Measurements from ENCODE around the gene MIS18A. TPM values are rescaled to one million over a fixed set of nuclear protein-coding genes. Genes with fewer than 3 reads are reported as not detected.

Gene MIS18A
- total and polyA plus RNA-seq, 10 donors = 4.2 to 10.0 (median 6.9) TPM

- no peaks in the 10 kb centered on the region for H3K27me3 ChIP-seq (replicated peaks in 1 of 7)
- no peak for TF ChIP-seq POLR2AphosphoS5 (IDR thresholded peaks at IDR 0.05)
- no peak for TF ChIP-seq POLR2A (IDR thresholded peaks at IDR 0.05)
- TF ChIP-seq CTCF (IDR thresholded peaks at IDR 0.05 in 8 of 11, conservative IDR thresholded peaks at IDR 0.05 in 3 of 11) = no peak
- peaks cover 0 to 100% (median 98%) of the 10 kb centered on the region in 6 donors for H3K36me3 ChIP-seq
- H3K9me3 ChIP-seq = no peaks in the 10 kb centered on the region
- DNase-seq = no peak
- whole genome bisulfite sequencing, 5 donors = 92 to 97% (median 93%) methylated on average over 6 of the region's 6 CpGs
- intact Hi-C loops (cut with DNase I; ENCODE audit: low total_unique reads) = no loop called here
- no peak overlapping the region for H3K27ac ChIP-seq
- no peaks in the 10 kb centered on the region for H3K4me1 ChIP-seq
- no peak overlapping the region for H3K4me3 ChIP-seq
These were observed 41.2 kb upstream of the MIS18A start for GRCh38 chr21:32320059-32320458.

- Histone ChIP-seq H3K27me3 (replicated peaks in 1 of 7) (no peaks in the 10 kb centered on the region), H3K9me3 (no peaks in the 10 kb centered on the region), H3K4me1 (no peaks in the 10 kb centered on the region), H3K36me3 (peaks cover 0 to 100% (median 97%) of the 10 kb centered on the region in 6 donors), H3K4me3 (no peak overlapping the region), H3K27ac (no peak overlapping the region)
- intact Hi-C loops (cut with DNase I; ENCODE audit: low total_unique reads) = no loop called here
- no peak for DNase-seq
- WGBS, 5 donors = 94 to 100% (median 95%) methylated on average over 7 of the region's 7 CpGs
- TF ChIP-seq POLR2A (IDR thresholded peaks at IDR 0.05) = no peak
- no peak for TF ChIP-seq POLR2AphosphoS5 (IDR thresholded peaks at IDR 0.05)
- TF ChIP-seq CTCF (IDR thresholded peaks at IDR 0.05 in 8 of 11, conservative IDR thresholded peaks at IDR 0.05 in 3 of 11) = no peak
These were observed 40.2 kb upstream of the MIS18A start for GRCh38 chr21:32319012-32319411.

- H3K9me3 ChIP-seq = no peaks in the 10 kb centered on the region
- TF ChIP-seq POLR2A (IDR thresholded peaks at IDR 0.05) = no peak
- no peak for TF ChIP-seq POLR2AphosphoS5 (IDR thresholded peaks at IDR 0.05)
- TF ChIP-seq CTCF (IDR thresholded peaks at IDR 0.05 in 8 of 11, conservative IDR thresholded peaks at IDR 0.05 in 3 of 11) = no peak
- WGBS, 5 donors = 83 to 98% (median 94%) methylated on average over 7 to 9 of the region's 9 CpGs
- H3K4me3 ChIP-seq = no peak overlapping the region
- H3K27ac ChIP-seq = no peak overlapping the region
- intact Hi-C loops (cut with DNase I; ENCODE audit: low total_unique reads) = no loop called here
- H3K4me1 ChIP-seq = no peaks in the 10 kb centered on the region
- peaks cover 0 to 100% (median 84%) of the 10 kb centered on the region in 6 donors for H3K36me3 ChIP-seq
- no peaks in the 10 kb centered on the region for H3K27me3 ChIP-seq (replicated peaks in 1 of 7)
- no peak for DNase-seq
These were observed 38.9 kb upstream of the MIS18A start for GRCh38 chr21:32317726-32318125.

DNA sequence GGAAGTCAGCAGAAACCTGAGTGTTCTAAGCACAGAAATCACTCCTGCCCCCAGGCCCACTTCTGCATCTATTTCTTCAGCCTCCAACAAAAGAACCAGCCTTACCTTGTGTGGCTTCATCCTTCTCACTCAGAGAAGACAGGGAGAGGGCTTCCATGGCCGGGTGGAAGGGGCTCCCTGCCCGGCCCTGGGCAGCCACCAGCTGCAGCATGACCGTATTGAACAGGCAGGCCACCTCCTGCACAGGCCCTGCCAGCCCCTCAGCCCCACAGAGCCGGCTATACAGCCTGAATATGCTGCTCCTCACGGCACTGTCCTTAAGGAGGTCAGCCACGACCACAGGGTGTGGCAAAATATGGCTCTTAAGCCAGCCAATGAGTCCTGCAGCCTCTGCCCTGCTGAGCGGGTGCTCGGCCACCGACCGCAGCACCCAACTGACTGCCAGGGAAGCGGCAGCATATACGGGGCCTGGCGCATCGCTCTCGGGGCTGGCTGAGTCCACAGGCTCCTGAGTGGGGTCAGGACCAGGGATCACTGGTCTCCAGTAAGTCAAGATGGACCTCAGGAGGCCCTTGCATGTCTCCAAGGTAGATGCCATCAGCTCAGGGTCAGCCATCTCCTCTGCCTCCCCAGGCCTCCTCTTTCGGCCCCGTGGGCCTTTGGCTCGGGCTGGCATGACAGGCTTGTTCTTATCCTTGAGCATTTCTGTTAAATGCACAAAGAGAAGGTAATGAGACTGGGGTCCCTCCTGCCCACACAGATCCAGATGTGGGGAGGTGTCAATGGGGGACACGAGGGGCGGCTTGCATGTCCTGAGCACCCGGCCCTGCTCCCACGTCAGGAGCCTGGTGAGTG, 37.7 kb upstream of the MIS18A start:
- H3K27me3 ChIP-seq (replicated peaks in 1 of 7) = no peaks in the 10 kb centered on the region
- H3K9me3 ChIP-seq = no peaks in the 10 kb centered on the region
- no peaks in the 10 kb centered on the region for H3K4me1 ChIP-seq
- DNase-seq = no peak
- no peak overlapping the region for H3K4me3 ChIP-seq
- peaks cover 0 to 100% (median 81%) of the 10 kb centered on the region in 6 donors for H3K36me3 ChIP-seq
- 95 to 98% (median 95%) methylated on average over 15 to 22 of the region's 22 CpGs for WGBS, 5 donors
- TF ChIP-seq POLR2AphosphoS5 (IDR thresholded peaks at IDR 0.05) (no peak), CTCF (IDR thresholded peaks at IDR 0.05 in 8 of 11, conservative IDR thresholded peaks at IDR 0.05 in 3 of 11) (no peak), POLR2A (IDR thresholded peaks at IDR 0.05) (no peak)
- no peak overlapping the region for H3K27ac ChIP-seq
- intact Hi-C loops (cut with DNase I; ENCODE audit: low total_unique reads) = no loop called here

All from spleen (tissue), 11 donors.